Astrocyte of the cerebellum (primary cell): ENCODE data around the gene CAT.

ENCODE experiments used
- DNase-seq: peaks from one replicate; pipeline ENCODE4 v3.0.0-alpha.2; 2011; ENCODE audit warnings: low read depth
- H3K4me3 ChIP-seq: 2 replicates; pipeline ENCODE4 v1.5.1; 2011; ENCODE audit warnings: mild to moderate bottlenecking, low read depth, low read length, moderate library complexity
- CTCF ChIP-seq: IDR thresholded peaks from 2 replicates; pipeline ENCODE4 v1.5.1; 2012; ENCODE audit warnings: low read length, low read depth, moderate library complexity, mild to moderate bottlenecking; ENCODE audit errors: missing control alignments
- in situ Hi-C: cut with HindIII; loops from 2 replicates; pipeline ENCODE4 v1.10.0; 2017; ENCODE audit warnings: low sequenced_read_pairs

The CAT gene

GRCh38 chr11:34507156-34507555 lies 68.4 kb downstream of the CAT start:
- no peak overlapping the region for H3K4me3 ChIP-seq
- in situ Hi-C loops: no loop called here
- DNase-seq: no peak
- TF ChIP-seq CTCF: no peak

GRCh38 chr11:34507610-34508009 lies 68.9 kb downstream of the CAT start:
- no peak for TF ChIP-seq CTCF
- H3K4me3 ChIP-seq: no peak overlapping the region
- DNase-seq: no peak
- in situ Hi-C loops: no loop called here

- no peak overlapping the region for H3K4me3 ChIP-seq
- TF ChIP-seq CTCF: no peak
- DNase-seq: no peak
- in situ Hi-C loops: no loop called here
Observed at GRCh38 chr11:34508524-34508923, 69.8 kb downstream of the CAT start.

GRCh38 chr11:34509336-34509876 lies 70.7 kb downstream of the CAT start:
- in situ Hi-C loops: no loop called here

GRCh38 chr11:34510218-34510617 lies 71.5 kb downstream of the CAT start:
- in situ Hi-C loops: no loop called here
- DNase-seq: no peak
- H3K4me3 ChIP-seq: no peak overlapping the region
- no peak for TF ChIP-seq CTCF

More at GRCh38 chr11:34509336-34509876, 70.7 kb downstream of the CAT start:
- H3K4me3 ChIP-seq: no peak overlapping the region
- TF ChIP-seq CTCF: no peak
- no peak for DNase-seq

GRCh38 chr11:34510673-34511072 lies 71.9 kb downstream of the CAT start:
- TF ChIP-seq CTCF: no peak
- no peak for DNase-seq
- no peak overlapping the region for H3K4me3 ChIP-seq
- in situ Hi-C loops: no loop called here
